Stimulated activated naive CD8-positive, alpha-beta T cell treated with anti-CD3 and anti-CD28 coated beads, Interleukin-15, amount 100 ng/mL, for 72 hours (primary cell): ENCODE measurements around the gene NAV2.

ENCODE experiments used
- ATAC-seq: fragments of 150-1000 bp; cut with Tn5 transposase; 2 replicates; pipeline ENCODE4 v1.10.0; 2021; ENCODE audit warnings: mild to moderate bottlenecking, moderate library complexity
- DNase-seq, 2 donors: peaks; one replicate each; pipeline ENCODE4 v3.0.0; 2021 to 2022
- H3K27ac Mint-ChIP-seq, 2 donors: one replicate each; pipeline ENCODE4 v1.8.0; 2022; ENCODE audit warnings: mild to moderate bottlenecking in 2 of 2, mixed read lengths in 2 of 2, moderate library complexity in 2 of 2
- H3K27me3 Mint-ChIP-seq: one replicate; pipeline ENCODE4 v1.8.0; 2022; ENCODE audit warnings: mixed read lengths
- H3K4me1 Mint-ChIP-seq: one replicate; pipeline ENCODE4 v1.8.0; 2022; ENCODE audit warnings: mild to moderate bottlenecking, mixed read lengths
- H3K4me3 Mint-ChIP-seq, 2 donors: one replicate each; pipeline ENCODE4 v1.8.0; 2022; ENCODE audit warnings: mild to moderate bottlenecking in 2 of 2, mixed read lengths in 2 of 2, moderate library complexity in 1 of 2
- H3K9me3 Mint-ChIP-seq, 2 donors: one replicate each; pipeline ENCODE4 v1.8.0; 2022; ENCODE audit warnings: mixed read lengths in 2 of 2

Gene NAV2

DNA sequence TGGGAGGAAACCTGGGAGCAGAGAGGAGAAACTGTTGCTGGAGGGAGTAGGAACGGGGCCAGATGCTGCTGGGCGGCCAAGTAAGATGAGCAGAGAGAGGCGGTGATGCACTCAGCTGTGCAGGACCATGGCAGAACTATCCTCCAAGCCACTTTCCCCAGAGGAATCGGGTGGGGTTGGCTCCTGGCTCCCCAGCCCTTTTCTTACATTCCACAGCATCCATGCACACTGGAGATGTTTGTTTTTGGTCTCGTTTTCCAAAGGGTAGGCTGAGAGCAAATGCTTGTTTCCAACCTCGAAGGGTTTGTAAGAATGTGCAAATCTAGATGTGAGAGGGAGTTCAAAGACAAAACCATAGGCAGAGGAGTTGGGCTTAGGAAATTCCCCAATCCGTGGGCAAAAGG, 374.5 kb downstream of the NAV2 start:
- no peak for DNase-seq
- no peak for ATAC-seq
- no peaks in the 10 kb centered on the region for H3K9me3 Mint-ChIP-seq
- H3K4me1 Mint-ChIP-seq: peaks cover 20% of the 10 kb centered on the region
- H3K4me3 Mint-ChIP-seq: no peak overlapping the region
- peaks cover 31% of the 10 kb centered on the region for H3K27me3 Mint-ChIP-seq
- H3K27ac Mint-ChIP-seq: peak overlapping the region in 1 of 2 donors; percentile 81

DNA sequence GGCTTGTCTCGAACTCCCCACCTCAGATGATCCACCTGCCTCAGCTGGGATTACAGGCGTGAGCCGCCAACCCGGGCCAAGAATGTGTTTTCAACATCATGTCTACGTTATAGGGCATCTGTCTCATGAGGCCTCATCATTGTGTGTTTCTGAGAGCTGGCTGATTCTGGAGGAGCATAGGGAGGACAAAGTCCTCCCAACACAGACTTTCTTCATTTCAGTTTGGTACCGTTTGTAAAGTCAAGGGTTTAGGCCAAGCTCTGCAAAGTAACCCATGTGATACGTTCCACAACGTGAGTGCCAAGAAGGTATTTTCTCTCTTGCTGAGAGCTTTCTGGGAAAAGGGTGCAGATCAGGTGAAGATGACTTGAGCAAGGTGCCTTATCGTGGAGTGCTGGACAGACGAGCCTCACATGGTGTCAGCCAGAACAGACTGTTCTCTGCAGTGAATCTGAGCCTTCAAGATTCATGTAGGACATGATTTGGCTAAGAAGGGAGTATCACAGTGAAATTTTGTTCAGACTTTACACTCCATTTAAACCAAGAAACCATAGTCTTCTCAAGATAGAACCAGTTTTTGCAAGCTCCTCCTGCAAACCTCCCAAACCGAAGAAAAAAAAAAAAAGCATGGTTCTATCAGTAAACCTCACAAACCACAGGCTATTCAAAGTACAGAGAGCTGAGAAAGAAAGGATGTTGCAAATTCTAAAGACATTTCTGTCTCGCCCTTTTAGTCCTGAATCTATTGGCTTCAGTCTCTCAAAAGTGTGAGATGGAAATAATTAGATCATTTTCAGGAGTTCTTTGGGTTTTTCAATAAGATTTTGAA, 376.0 kb downstream of the NAV2 start:
- H3K4me3 Mint-ChIP-seq: no peak overlapping the region
- no peak for ATAC-seq

DNA sequence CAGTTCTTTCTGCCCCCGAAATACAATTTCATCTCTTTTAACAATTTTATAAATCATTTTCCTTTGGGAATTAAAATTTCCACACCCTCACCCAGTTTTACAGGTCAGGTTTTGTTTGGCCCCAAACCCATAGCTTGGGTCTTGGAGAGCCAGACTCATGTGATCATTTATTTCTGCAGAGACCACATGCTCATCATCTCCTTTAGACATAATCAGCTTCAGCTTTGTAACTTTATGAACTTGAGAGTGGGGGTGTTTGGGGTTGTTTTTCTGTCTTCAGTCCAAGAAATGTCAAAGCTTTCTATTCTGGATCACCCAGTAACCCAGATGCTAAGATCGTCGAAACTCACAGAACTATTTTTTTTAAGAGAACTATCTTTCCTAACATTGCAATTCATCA, 376.7 kb downstream of the NAV2 start:
- Mint-ChIP-seq H3K9me3 (no peaks in the 10 kb centered on the region), H3K4me3 (no peak overlapping the region), H3K4me1 (peaks cover 15% of the 10 kb centered on the region), H3K27ac (no peak overlapping the region), H3K27me3 (peaks cover 23% of the 10 kb centered on the region)
- DNase-seq (no peak), ATAC-seq (no peak)

More for the DNA sequence above, 376.0 kb downstream of the NAV2 start:
- Mint-ChIP-seq H3K4me1 (peaks cover 19% of the 10 kb centered on the region), H3K9me3 (no peaks in the 10 kb centered on the region), H3K27ac (no peak overlapping the region), H3K27me3 (peaks cover 23% of the 10 kb centered on the region)
- DNase-seq: no peak

DNA sequence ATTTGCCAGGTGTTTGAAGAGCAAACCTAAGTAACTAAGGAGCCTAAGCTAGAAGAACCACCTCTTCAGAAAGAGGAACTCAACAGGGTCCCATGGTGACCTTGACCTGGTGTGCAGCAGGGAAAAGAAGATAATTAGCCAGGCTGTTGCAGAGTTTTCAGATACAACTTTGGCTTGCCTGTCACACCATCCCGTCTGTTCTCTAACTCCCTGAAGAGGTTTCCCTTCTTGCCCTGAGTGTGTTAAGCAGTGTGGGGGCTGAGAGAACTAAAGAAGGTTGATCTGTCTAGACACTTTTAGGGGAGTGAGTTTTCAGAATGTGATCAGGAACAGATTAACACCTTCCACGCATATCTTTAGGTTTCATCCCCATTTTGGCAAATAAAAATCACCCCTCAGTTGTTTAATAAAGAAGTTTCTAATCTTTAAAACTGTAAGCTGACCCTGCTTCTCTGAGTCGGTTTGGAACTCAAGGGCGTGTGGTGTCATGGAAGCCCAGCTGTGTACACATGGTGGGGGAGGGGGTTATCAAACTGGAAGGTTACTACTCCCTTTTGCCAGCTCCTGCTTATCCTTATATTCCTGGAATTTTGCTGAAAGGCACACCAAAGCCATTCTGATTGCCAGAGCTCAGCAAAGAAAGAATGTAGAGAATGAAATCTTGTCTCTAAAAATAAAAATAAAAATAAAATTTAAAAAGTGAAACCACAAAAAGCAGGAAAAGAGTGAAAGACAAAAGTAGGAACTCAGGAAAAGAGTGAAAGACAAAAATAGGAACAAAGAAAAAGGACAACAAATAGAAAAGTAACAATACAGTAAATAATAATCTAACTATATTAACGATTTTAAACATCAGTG, 377.4 kb downstream of the NAV2 start:
- H3K4me1 Mint-ChIP-seq: peaks cover 15% of the 10 kb centered on the region
- DNase-seq (no peak), ATAC-seq (no peak)
- H3K9me3 Mint-ChIP-seq: no peaks in the 10 kb centered on the region
- H3K27me3 Mint-ChIP-seq: peaks cover 23% of the 10 kb centered on the region
- no peak overlapping the region for H3K4me3 Mint-ChIP-seq
- no peak overlapping the region for H3K27ac Mint-ChIP-seq

DNA sequence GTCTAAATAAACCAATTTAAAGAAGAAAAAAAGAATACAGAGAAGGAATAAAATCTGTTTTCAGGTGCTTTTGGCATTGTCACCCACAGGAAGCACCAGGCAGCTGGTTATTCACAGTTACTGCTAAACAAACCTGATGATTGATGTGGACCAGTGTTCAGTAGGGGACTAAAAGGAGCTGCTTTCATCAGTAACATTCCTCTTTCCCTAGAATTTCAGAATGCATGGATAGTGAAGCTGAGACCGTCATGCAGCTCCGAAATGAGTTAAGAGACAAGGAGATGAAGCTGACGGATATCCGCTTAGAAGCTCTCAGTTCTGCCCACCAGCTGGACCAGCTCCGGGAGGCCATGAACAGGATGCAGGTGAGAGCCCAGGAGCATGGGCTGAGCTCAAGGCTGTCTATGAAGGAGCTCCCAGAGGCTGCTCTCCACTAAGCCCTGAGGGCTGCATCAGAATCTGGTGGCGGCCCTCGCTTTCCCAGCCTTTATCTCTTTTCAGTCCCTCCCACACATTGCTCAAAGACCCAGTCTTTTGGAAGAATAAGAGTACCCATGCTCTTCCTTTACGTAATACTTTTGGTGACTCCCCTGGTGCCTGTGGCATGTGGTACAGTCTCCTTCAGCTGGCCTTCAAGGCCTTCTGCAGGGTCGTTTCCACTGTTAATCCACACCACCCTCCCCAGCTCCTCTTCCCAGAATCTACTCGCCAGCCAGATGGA, 378.2 kb downstream of the NAV2 start:
- DNase-seq: no peak
- no peak overlapping the region for H3K4me3 Mint-ChIP-seq
- H3K27me3 Mint-ChIP-seq: peaks cover 23% of the 10 kb centered on the region
- ATAC-seq: no peak
- H3K9me3 Mint-ChIP-seq: no peaks in the 10 kb centered on the region
- H3K4me1 Mint-ChIP-seq: peaks cover 15% of the 10 kb centered on the region
- H3K27ac Mint-ChIP-seq: no peak overlapping the region

DNA sequence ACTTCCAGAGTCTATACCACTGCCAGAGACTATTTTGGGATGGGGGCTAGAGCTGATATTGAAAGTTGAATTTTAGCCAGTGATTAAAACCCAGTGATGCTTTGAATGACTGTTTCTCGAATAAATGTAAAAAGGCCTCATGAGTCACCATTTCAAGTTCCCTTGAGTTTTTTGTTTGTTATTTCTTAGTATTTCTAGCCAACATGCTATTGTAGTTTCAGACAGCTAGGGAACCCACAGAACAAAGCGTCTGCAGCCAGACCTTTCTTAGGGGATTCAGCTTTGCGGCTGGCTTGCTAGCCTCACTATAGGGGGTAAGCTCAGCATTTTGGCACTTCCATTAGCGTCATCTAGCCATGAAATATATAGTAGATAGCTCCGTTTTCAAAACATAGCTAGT, 381.1 kb downstream of the NAV2 start:
- peaks cover 11% of the 10 kb centered on the region for H3K4me1 Mint-ChIP-seq
- no peak overlapping the region for H3K4me3 Mint-ChIP-seq
- no peak for DNase-seq
- H3K27ac Mint-ChIP-seq: no peak overlapping the region
- peaks cover 11% of the 10 kb centered on the region for H3K27me3 Mint-ChIP-seq
- H3K9me3 Mint-ChIP-seq: no peaks in the 10 kb centered on the region
- no peak for ATAC-seq

DNA sequence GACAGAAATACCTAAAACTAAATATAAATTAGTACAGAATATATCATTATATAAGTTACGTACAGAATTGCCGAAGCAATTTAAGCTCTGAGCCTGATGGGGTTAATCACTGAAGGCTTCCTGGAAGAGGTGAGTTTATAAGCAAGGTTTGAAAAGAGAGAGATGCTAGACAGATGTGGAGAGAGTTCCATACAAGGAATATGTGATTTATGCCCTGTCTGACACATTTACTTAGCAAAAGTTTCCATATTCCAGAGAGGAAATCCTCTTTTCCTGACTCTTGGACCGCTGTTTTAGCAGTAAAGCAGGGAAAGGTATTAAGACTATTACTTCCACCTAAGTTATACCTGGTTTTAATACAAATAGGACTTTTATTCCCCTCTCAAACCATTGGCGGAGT, 382.6 kb downstream of the NAV2 start:
- H3K4me3 Mint-ChIP-seq: no peak overlapping the region
- H3K4me1 Mint-ChIP-seq: peaks cover 9% of the 10 kb centered on the region
- no peaks in the 10 kb centered on the region for H3K9me3 Mint-ChIP-seq
- no peak overlapping the region for H3K27ac Mint-ChIP-seq
- no peak for ATAC-seq
- DNase-seq: no peak
- no peaks in the 10 kb centered on the region for H3K27me3 Mint-ChIP-seq

DNA sequence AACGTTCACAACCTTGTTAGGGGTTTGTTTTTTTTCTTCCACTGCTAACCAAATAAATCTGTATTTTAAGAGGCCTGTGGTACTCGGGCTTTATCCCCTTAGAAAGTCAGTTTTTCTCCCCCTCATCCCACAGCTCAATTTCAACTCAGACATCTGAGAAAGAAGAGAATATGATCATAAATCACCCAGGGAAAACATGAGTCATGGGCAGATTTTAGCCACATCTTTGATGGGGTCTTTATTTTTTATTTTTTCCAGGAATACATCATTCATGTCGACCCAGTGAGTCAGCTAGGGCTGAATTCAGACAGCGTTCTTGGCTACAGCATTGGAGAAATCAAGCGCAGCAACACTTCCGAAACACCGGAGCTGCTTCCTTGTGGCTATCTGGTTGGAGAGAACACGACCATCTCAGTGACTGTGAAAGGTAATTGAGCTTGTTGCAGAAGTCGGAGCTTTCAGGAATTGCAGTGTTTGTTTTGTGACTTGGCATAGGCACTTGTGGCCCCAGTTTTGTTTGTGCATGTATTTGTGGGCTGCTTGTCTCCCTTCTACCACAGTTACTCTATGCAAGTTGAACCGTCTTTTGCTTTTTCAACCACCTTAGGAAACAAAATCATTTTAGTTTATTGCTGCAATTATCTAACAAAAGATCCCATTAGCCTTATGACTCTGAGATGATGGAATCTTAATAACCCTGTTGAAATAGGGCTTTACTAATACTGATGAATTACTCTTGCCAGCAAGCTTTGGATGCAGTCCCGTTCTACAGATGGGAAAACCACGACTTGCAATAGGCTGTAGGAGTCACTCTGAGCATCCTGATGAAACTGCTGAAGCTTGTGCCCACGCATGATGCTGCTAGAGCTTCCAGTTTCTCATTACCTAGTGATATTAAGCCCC, 384.9 kb downstream of the NAV2 start:
- Mint-ChIP-seq H3K4me3 (no peak overlapping the region), H3K27me3 (no peaks in the 10 kb centered on the region), H3K27ac (no peak overlapping the region), H3K4me1 (peaks cover 9% of the 10 kb centered on the region), H3K9me3 (no peaks in the 10 kb centered on the region)
- DNase-seq (no peak), ATAC-seq (no peak)

DNA sequence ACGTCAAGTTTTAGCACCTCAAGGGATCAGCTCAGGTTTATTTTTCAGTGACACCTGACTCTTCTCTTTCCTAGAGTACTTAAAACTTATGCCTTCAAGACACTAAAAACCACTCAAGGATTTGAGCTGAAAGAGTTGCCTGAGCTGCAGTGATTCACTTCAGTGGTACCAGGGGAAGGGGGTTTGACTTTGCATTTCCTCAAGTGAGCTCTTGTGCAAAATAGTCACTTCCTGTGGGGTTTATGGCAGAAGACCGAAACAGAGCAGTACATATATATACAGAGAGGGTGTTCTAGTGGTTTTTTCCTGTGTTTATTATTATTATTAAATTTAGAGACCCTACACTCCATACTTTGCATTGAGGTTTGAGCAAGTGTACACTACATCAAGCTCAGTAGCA, 386.9 kb downstream of the NAV2 start:
- ATAC-seq (peak; percentile 76), DNase-seq (no peak)
- no peak overlapping the region for H3K4me3 Mint-ChIP-seq
- no peaks in the 10 kb centered on the region for H3K27me3 Mint-ChIP-seq
- H3K27ac Mint-ChIP-seq: no peak overlapping the region
- no peaks in the 10 kb centered on the region for H3K9me3 Mint-ChIP-seq
- H3K4me1 Mint-ChIP-seq: peaks cover 9% of the 10 kb centered on the region

DNA sequence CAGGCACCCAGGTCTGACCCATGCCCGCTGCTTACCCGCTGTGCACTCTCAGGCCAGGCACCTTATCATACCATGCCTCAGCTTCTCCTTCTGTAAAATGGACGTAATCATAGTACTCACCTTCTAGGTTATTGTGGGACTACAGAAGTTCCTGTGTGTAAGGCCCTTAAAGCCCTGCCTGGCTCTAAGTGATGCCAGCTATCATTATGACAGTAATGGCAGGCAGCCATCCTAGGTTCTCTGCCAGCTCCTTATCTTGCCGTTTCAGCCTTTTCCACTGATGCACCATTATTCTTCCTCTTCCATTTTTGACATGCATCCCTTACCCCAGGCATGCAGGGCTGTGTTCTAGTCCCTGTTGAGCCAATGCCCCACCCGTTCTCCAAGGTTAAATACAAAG, 389.8 kb downstream of the NAV2 start:
- H3K27me3 Mint-ChIP-seq: peaks cover under 1% of the 10 kb centered on the region
- DNase-seq: no peak

DNA sequence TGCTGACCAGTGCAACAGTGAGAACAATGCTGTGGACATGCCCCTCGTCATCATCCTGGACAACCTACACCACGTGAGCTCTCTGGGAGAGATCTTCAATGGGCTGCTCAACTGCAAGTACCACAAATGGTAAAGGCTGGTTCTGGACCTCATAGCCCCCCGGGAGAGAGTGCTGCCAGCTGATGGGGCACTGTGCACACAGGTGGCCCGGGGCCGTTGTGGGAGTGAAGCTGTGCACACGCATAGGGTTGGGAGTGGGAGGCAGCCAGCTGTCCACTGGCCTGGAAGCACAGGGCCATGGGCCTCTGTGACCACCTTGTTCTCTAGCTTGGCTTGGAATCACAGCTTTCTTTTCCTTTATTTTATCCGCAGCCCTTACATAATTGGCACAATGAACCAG, 390.6 kb downstream of the NAV2 start:
- Mint-ChIP-seq H3K27me3 (peaks cover 6% of the 10 kb centered on the region), H3K4me3 (no peak overlapping the region), H3K9me3 (no peaks in the 10 kb centered on the region), H3K27ac (no peak overlapping the region), H3K4me1 (peaks cover 9% of the 10 kb centered on the region)
- no peak for DNase-seq
- no peak for ATAC-seq

More for the DNA sequence above, 389.8 kb downstream of the NAV2 start:
- H3K4me3 Mint-ChIP-seq: no peak overlapping the region
- no peak overlapping the region for H3K27ac Mint-ChIP-seq
- no peaks in the 10 kb centered on the region for H3K9me3 Mint-ChIP-seq
- H3K4me1 Mint-ChIP-seq: peaks cover 9% of the 10 kb centered on the region
- no peak for ATAC-seq

DNA sequence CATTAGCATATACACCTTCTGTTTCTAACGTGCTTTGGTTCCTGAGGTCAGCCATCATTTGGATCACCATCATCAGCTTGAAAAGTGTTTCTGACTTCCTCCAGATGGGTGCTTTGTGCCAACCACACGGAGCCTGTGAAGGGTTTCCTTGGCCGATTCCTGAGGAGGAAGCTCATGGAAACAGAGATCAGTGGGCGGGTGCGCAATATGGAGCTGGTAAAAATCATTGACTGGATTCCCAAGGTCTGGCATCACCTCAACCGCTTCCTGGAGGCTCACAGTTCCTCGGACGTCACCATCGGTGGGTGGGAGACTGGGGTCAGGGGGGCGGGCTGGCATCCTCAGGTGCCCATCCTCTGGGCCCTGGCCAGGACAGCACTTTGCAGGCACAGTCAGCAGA, 392.8 kb downstream of the NAV2 start:
- ATAC-seq (no peak), DNase-seq (no peak)
- Mint-ChIP-seq H3K27me3 (peaks cover 6% of the 10 kb centered on the region), H3K27ac (no peak overlapping the region), H3K9me3 (no peaks in the 10 kb centered on the region), H3K4me1 (no peaks in the 10 kb centered on the region), H3K4me3 (no peak overlapping the region)

DNA sequence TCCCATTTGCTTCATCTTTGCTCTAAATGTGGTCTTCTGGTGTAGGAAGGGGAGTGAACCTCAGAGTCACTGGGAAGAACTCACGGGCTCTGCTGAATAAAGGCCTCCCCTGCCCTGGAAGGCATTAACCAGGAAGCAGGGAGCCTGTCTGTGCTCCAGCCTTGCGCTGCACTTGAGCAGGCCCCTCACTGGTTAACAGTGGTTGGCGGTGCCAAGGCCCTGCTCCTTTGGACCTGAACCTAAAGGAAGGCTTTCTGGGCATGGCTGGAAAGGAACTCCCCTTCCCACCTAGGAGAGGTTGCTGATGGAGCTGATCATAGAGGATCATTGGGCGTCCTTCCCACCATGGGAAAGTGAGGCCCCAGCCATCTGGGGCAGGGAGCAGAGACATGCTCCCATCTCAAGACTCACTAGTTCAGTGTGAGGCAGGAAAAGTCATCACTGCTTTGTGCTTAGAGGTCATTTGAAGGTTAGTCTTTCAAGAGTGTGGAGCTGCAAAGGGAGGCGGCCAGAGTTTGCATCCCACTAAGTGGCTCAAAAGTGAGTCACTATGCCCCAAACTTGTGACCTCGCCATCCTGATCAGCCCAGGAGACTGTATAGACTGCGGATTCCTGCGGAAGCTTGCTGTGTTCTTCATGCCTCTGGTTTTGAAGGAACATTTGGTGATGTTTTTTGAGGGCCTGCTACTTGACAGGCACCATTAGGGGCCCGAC, 397.3 kb downstream of the NAV2 start:
- ATAC-seq: no peak
- Mint-ChIP-seq H3K27ac (no peak overlapping the region), H3K9me3 (no peaks in the 10 kb centered on the region), H3K27me3 (peaks cover 26% of the 10 kb centered on the region), H3K4me3 (no peak overlapping the region), H3K4me1 (peaks cover 14% of the 10 kb centered on the region)
- DNase-seq: no peak

DNA sequence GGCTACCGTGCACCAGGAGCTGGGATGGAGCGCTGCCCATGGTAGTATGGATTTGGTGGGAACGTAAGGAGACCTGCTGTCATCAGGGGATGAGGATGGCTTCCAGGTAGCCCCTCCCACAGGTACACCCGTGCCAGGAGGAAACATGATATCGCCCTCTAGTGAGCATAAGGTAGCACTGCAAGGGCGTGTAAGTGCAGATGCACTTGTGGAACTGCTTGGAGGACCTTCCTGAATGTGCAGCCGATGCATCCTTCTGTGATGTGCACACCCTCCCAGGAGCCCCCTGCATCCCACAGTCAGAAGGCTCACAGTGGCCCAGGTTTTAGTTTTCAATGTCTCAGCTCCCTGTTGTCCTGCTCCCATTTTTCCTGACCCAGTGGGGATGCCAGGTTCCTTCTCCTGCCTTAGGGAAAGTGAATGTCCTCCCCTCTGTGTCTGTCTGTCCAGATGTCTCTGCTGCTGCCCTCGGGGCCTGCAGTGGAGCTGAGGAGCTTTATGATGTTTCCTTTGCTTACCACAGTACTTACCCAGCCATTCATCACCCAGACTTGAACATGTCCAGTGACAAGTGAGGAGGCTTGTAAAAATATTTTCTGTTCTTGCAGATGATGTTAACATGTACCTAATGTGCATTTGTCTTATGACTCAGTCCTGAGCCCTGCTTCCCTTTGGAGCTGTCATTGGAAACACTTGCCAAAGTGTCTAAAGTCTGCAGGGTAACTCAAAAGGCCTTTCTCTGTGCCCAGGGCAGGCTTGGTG, 398.5 kb downstream of the NAV2 start:
- ATAC-seq: peak; percentile 74
- Mint-ChIP-seq H3K27ac (no peak overlapping the region), H3K4me1 (peaks cover 14% of the 10 kb centered on the region), H3K9me3 (no peaks in the 10 kb centered on the region), H3K4me3 (no peak overlapping the region), H3K27me3 (peaks cover 26% of the 10 kb centered on the region)
- DNase-seq: peak; percentile 57 to 63
